Measurements from ENCODE around the gene OLFM3. TPM values are rescaled to one million over a fixed set of nuclear protein-coding genes. Genes with fewer than 3 reads are reported as not detected.

Gene OLFM3
- total and polyA plus RNA-seq, 10 of the 15 experiments (the other 5 are each of a cell fraction or from before 2014, with no cell fraction given) = 0.09 to 0.33 TPM; not detected in 8

DNA sequence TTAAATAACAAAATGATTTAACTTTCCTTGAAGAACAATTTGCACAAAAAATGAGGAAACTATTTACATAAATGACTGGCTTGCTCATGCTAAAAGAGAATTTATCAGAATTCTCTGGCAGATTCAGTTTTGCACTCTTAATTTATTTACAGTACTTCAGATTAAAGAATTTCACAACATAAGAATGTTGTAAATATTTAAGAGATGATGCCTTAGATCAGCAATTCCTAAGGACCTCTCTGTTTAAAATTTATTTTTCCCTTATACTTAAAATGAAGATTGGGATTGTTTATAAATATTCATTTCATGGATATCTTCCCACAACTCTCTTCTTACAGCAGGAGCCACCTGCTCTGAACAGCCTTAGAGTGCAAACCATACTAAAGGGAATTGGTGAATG is 120.8 kb downstream of the OLFM3 start:
- in situ Hi-C loops (cut with MboI) = no loop called here
- CTCF ChIA-PET = no interaction called here
- no peak for FAIRE-seq

DNA sequence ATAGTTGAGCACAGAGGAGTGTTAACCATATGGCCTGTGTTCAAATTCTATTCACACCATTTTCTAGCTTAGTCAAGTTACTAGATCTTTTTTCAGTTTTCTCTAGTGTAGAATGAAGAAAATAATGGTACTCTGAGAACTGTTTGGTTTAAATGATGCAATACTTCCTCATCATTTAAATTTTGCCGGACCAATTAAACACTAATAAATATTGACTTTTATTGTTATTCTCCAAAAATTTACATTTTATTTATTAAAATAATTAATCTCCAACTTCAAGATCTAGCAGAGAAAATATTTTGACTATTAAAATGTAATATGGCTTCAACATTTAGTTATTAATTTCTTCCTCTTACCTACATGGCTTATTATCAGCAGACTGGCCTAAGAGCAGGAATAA is 123.1 kb downstream of the OLFM3 start:
- CTCF ChIA-PET = interaction anchor here (1.4 kb wide), 1 partner anchor 354 kb away, joined by 3 read pairs; no protein-coding TSS in a partner anchor
- no peaks in the 10 kb centered on the region for H3K27me3 ChIP-seq (replicated peaks in 1 of 2; ENCODE audit: control insufficient read depth in 2 of 2, insufficient read depth in 2 of 2, low read length in 1 of 2)
- TF ChIP-seq EP300 (IDR thresholded peaks at IDR 0.05; ENCODE audit: borderline replicate concordance in 1 of 2, control insufficient read depth in 1 of 2, low read depth in 2 of 2, low read length in 2 of 2) (no peak), YBX1 (IDR thresholded peaks at IDR 0.05) (no peak), EGR1 (IDR thresholded peaks at IDR 0.05; ENCODE audit: borderline replicate concordance in 1 of 2, low read depth in 2 of 2, low read length in 2 of 2) (no peak), RAD21 (IDR thresholded peaks at IDR 0.05; ENCODE audit: insufficient read depth, low read depth, low read length) (no peak), SMC3 (IDR thresholded peaks at IDR 0.05; ENCODE audit: borderline replicate concordance, low read length) (no peak), STAT3 (IDR thresholded peaks at IDR 0.05; ENCODE audit: low read depth, low read length) (no peak), MTA2 (IDR thresholded peaks at IDR 0.05; ENCODE audit: low read depth) (no peak)
- WGBS (ENCODE audit: insufficient coverage, insufficient replicate concordance, low lambda C conversion rate, missing lambda C conversion rate) = 40% methylated on average over 1 of the region's 1 CpG
- no peaks in the 10 kb centered on the region for H3K4me1 ChIP-seq (ENCODE audit: control insufficient read depth, insufficient read depth, low read length)
- no peaks in the 10 kb centered on the region for H3K79me2 ChIP-seq (ENCODE audit: control insufficient read depth, insufficient read depth, low read length)
- RAD21 ChIA-PET (ENCODE audit: unreplicated experiment) = no interaction called here
- no TSS peak for BruUV-seq (replicated peaks)
- no peak for ATAC-seq
- no peaks in the 10 kb centered on the region for H3K36me3 ChIP-seq (ENCODE audit: control insufficient read depth in 2 of 2, insufficient read depth in 2 of 2, low read length in 1 of 2)
- intact Hi-C loops (cut with micrococcal nuclease; ENCODE audit: unreplicated experiment) = no loop called here
- H2AFZ ChIP-seq (ENCODE audit: control insufficient read depth, low read depth, low read length) = no peak overlapping the region
- no peak overlapping the region for H3K27ac ChIP-seq (ENCODE audit: control insufficient read depth, insufficient read depth)
- no peak overlapping the region for H3K9ac ChIP-seq (ENCODE audit: control insufficient read depth, insufficient read depth, low read length)
- no peak for FAIRE-seq
- H4K20me1 ChIP-seq (ENCODE audit: control insufficient read depth, insufficient read depth) = no peaks in the 10 kb centered on the region
- H3K9me3 ChIP-seq (replicated peaks; ENCODE audit: control insufficient read depth, insufficient read depth, low read length) = no peaks in the 10 kb centered on the region
- in situ Hi-C loops (cut with MboI) = no loop called here
- H3K4me3 ChIP-seq = no peak overlapping the region
- SMC1A ChIA-PET (ENCODE audit: uncharacterized antibody, unreplicated experiment) = no interaction called here
- POLR2A ChIA-PET = no interaction called here
- H3K4me2 ChIP-seq (ENCODE audit: control insufficient read depth, insufficient read depth) = no peak overlapping the region
- DNase-seq (ENCODE audit: low read depth, low spot score) = no peak

More for the DNA sequence above, 120.8 kb downstream of the OLFM3 start:
- no TSS peak for BruUV-seq (replicated peaks)
- Histone ChIP-seq H2AFZ (ENCODE audit: control insufficient read depth, low read depth, low read length) (no peak overlapping the region), H3K9ac (ENCODE audit: control insufficient read depth, insufficient read depth, low read length) (no peak overlapping the region), H3K9me3 (replicated peaks; ENCODE audit: control insufficient read depth, insufficient read depth, low read length) (no peaks in the 10 kb centered on the region), H3K27ac (ENCODE audit: control insufficient read depth, insufficient read depth) (no peak overlapping the region), H3K36me3 (ENCODE audit: control insufficient read depth in 2 of 2, insufficient read depth in 2 of 2, low read length in 1 of 2) (no peaks in the 10 kb centered on the region), H3K79me2 (ENCODE audit: control insufficient read depth, insufficient read depth, low read length) (no peaks in the 10 kb centered on the region), H3K4me1 (ENCODE audit: control insufficient read depth, insufficient read depth, low read length) (no peaks in the 10 kb centered on the region), H4K20me1 (ENCODE audit: control insufficient read depth, insufficient read depth) (no peaks in the 10 kb centered on the region), H3K4me3 (no peak overlapping the region), H3K27me3 (replicated peaks in 1 of 2; ENCODE audit: control insufficient read depth in 2 of 2, insufficient read depth in 2 of 2, low read length in 1 of 2) (no peaks in the 10 kb centered on the region), H3K4me2 (ENCODE audit: control insufficient read depth, insufficient read depth) (no peak overlapping the region)
- DNase-seq (ENCODE audit: low read depth, low spot score) (no peak), ATAC-seq (no peak)
- POLR2A ChIA-PET = no interaction called here
- SMC1A ChIA-PET (ENCODE audit: uncharacterized antibody, unreplicated experiment) = no interaction called here
- no peak for TF ChIP-seq TCF7 (IDR thresholded peaks at IDR 0.05; ENCODE audit: borderline replicate concordance)
- no peak for TF ChIP-seq SRF (IDR thresholded peaks at IDR 0.05; ENCODE audit: low read depth in 2 of 2, low read length in 2 of 2)
- intact Hi-C loops (cut with micrococcal nuclease; ENCODE audit: unreplicated experiment) = no loop called here
- RAD21 ChIA-PET (ENCODE audit: unreplicated experiment) = no interaction called here

Data from GM12878 (cell line).